WTC11 (cell line): ENCODE data around the gene CDK6. TPM values are rescaled to one million over a fixed set of nuclear protein-coding genes. Genes with fewer than 3 reads are reported as not detected.

Experiments
- ATAC-seq: fragments of 200-7000 bp; cut with Tn5 transposase; 2 replicates; pipeline ENCODE4 v1.10.0; 2021; ENCODE audit warnings: mild to moderate bottlenecking, moderate library complexity
- CTCF ChIA-PET: fragments of 300-600 bp; sonication (Branson Sonifier 250); formaldehyde crosslinking; loops from one replicate; lab custom pipeline; 2021; ENCODE audit warnings: antibody characterized with exemption; lab: Charles Lee
- POLR2A ChIA-PET: fragments of 350-600 bp; sonication (Branson Sonifier 250); formaldehyde crosslinking; loops from one replicate; lab custom pipeline; 2021; ENCODE audit warnings: antibody characterized with exemption; lab: Charles Lee
- DNase-seq: peaks from one replicate; pipeline ENCODE4 v3.0.0; 2021; ENCODE audit warnings: low spot score
- H3K27ac Mint-ChIP-seq: 2 replicates; pipeline ENCODE4 v1.8.0; 2021; ENCODE audit warnings: mixed read lengths
- H3K27me3 Mint-ChIP-seq: 2 replicates; pipeline ENCODE4 v1.8.0; 2021; ENCODE audit warnings: low read depth, mild to moderate bottlenecking, moderate library complexity, mixed read lengths
- H3K36me3 Mint-ChIP-seq: 2 replicates; pipeline ENCODE4 v1.8.0; 2021; ENCODE audit warnings: mixed read lengths
- H3K4me1 Mint-ChIP-seq: 2 replicates; pipeline ENCODE4 v1.8.0; 2022; ENCODE audit warnings: mixed read lengths
- H3K4me3 Mint-ChIP-seq: 2 replicates; pipeline ENCODE4 v1.8.0; 2021; ENCODE audit warnings: mild to moderate bottlenecking, moderate library complexity, mixed read lengths
- H3K9me3 Mint-ChIP-seq: 2 replicates; pipeline ENCODE4 v1.8.0; 2021; ENCODE audit warnings: mixed read lengths
- CREB1 ChIP-seq: sonication (generic); formaldehyde crosslinking; IDR thresholded peaks from 2 replicates; pipeline ENCODE4 v1.8.0; 2023; ENCODE audit warnings: mild to moderate bottlenecking, missing genetic modification reagents
- ELF4 ChIP-seq: sonication (generic); formaldehyde crosslinking; IDR thresholded peaks from 2 replicates; pipeline ENCODE4 v1.8.1; 2022; ENCODE audit warnings: low read depth, mild to moderate bottlenecking, moderate library complexity, missing genetic modification reagents
- ESRRA ChIP-seq: sonication (generic); formaldehyde crosslinking; IDR thresholded peaks from 2 replicates; pipeline ENCODE4 v1.8.1; 2022; ENCODE audit warnings: mild to moderate bottlenecking, missing genetic modification reagents, borderline replicate concordance
- FOXP1 ChIP-seq: sonication (generic); formaldehyde crosslinking; IDR thresholded peaks from 2 replicates; pipeline ENCODE4 v1.8.0; 2022; ENCODE audit warnings: missing genetic modification reagents, mild to moderate bottlenecking, moderate library complexity, borderline replicate concordance
- IRF2 ChIP-seq: sonication (generic); formaldehyde crosslinking; IDR thresholded peaks from 2 replicates; pipeline ENCODE4 v1.8.0; 2022; ENCODE audit warnings: low read depth, missing genetic modification reagents, borderline replicate concordance
- MYBL2 ChIP-seq: sonication (generic); formaldehyde crosslinking; IDR thresholded peaks from 2 replicates; pipeline ENCODE4 v1.8.1; 2023; ENCODE audit warnings: mild to moderate bottlenecking, moderate library complexity, missing genetic modification reagents
- NFE2L1 ChIP-seq: sonication (generic); formaldehyde crosslinking; IDR thresholded peaks from 2 replicates; pipeline ENCODE4 v1.8.1; 2023; ENCODE audit warnings: missing genetic modification reagents
- NR1H2 ChIP-seq: sonication (generic); formaldehyde crosslinking; IDR thresholded peaks from 2 replicates; pipeline ENCODE4 v1.9.0; 2021; ENCODE audit warnings: mild to moderate bottlenecking, moderate library complexity, missing genetic modification reagents
- NR2C2 ChIP-seq: sonication (generic); formaldehyde crosslinking; IDR thresholded peaks from 2 replicates; pipeline ENCODE4 v1.8.0; 2022; ENCODE audit warnings: mild to moderate bottlenecking, missing genetic modification reagents
- OVOL2 ChIP-seq: fragments of 250-450 bp; sonication (Bioruptor Pico); IDR thresholded peaks from 2 replicates; pipeline ENCODE4 v1.9.0; 2021; ENCODE audit warnings: mild to moderate bottlenecking, borderline replicate concordance
- RORB ChIP-seq: fragments of 250-450 bp; sonication (Bioruptor Pico); IDR thresholded peaks from 2 replicates; pipeline ENCODE4 v1.9.0; 2021; ENCODE audit warnings: mild to moderate bottlenecking
- SOX15 ChIP-seq: fragments of 250-450 bp; sonication (Bioruptor Pico); IDR thresholded peaks from 2 replicates; pipeline ENCODE4 v1.9.0; 2021; ENCODE audit warnings: mild to moderate bottlenecking
- ZBTB21 ChIP-seq: sonication (generic); formaldehyde crosslinking; IDR thresholded peaks from 2 replicates; pipeline ENCODE4 v1.8.1; 2023; ENCODE audit warnings: mild to moderate bottlenecking, missing genetic modification reagents, borderline replicate concordance
- ZNF219 ChIP-seq: sonication (generic); formaldehyde crosslinking; IDR thresholded peaks from 2 replicates; pipeline ENCODE4 v1.8.0; 2023; ENCODE audit warnings: missing genetic modification reagents, mild to moderate bottlenecking, borderline replicate concordance
- ZNF423 ChIP-seq: fragments of 250-450 bp; sonication (Bioruptor Pico); IDR thresholded peaks from 2 replicates; pipeline ENCODE4 v2.1.2; 2022; ENCODE audit warnings: mild to moderate bottlenecking, moderate library complexity
- total RNA-seq: library from RNA; stranded (reverse); gene quantifications from 3 replicates; pipeline ENCODE4 v1.2.3, GENCODE V29; 2021
- TF ChIP-seq, protein P1 (sequence below): sonication (generic); formaldehyde crosslinking; IDR thresholded peaks from 2 replicates; pipeline ENCODE4 v1.8.1; 2023; ENCODE audit warnings: mild to moderate bottlenecking, missing genetic modification reagents
- TF ChIP-seq, protein P2 (sequence below): sonication (generic); formaldehyde crosslinking; IDR thresholded peaks from 2 replicates; pipeline ENCODE4 v1.8.1; 2022; ENCODE audit warnings: mild to moderate bottlenecking, moderate library complexity, missing genetic modification reagents
- TF ChIP-seq, protein P3 (sequence below): fragments of 250-450 bp; sonication (Bioruptor Pico); IDR thresholded peaks from 2 replicates; pipeline ENCODE4 v1.9.0; 2021; ENCODE audit warnings: mild to moderate bottlenecking
- TF ChIP-seq, protein P4 (sequence below): fragments of 250-450 bp; sonication (Bioruptor Pico); IDR thresholded peaks from 2 replicates; pipeline ENCODE4 v1.9.0; 2021; ENCODE audit warnings: mild to moderate bottlenecking
- TF ChIP-seq, protein P5 (sequence below): sonication (generic); formaldehyde crosslinking; IDR thresholded peaks from 2 replicates; pipeline ENCODE4 v1.8.1; 2023; ENCODE audit warnings: mild to moderate bottlenecking, moderate library complexity, missing genetic modification reagents
- TF ChIP-seq, protein P6 (sequence below): sonication (generic); formaldehyde crosslinking; IDR thresholded peaks from 2 replicates; pipeline ENCODE4 v1.8.0; 2022; ENCODE audit warnings: mild to moderate bottlenecking, missing genetic modification reagents
- TF ChIP-seq, protein P7 (sequence below): sonication (generic); formaldehyde crosslinking; IDR thresholded peaks from 2 replicates; pipeline ENCODE4 v1.8.1; 2023; ENCODE audit warnings: mild to moderate bottlenecking, missing genetic modification reagents, borderline replicate concordance

CDK6 gene
- total RNA-seq, 1 experiment from 2014 or later = 47.2 TPM

DNA sequence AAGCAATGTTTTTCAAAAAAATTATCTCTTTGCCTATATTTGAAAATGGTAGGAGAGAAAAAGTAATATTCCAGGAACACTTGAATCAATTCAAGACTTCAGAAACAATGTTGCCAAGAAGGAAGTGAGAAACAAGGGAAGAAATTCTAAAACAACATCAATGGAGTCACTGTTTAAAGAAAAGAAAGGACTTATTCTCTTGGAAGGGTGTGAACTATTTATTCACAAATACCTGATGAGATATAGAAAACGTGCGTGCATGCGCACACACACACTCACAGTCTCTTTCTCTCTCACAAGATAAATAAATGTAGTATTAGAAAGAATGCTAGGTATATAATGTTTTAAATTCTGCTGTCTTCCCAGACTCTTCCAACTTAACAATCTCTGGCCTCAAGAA lies 128.9 kb downstream of the CDK6 start:
- no peaks in the 10 kb centered on the region for H3K27me3 Mint-ChIP-seq
- ChIA-PET POLR2A (no interaction called here), CTCF (no interaction called here)
- no peak overlapping the region for H3K27ac Mint-ChIP-seq
- ATAC-seq (no peak), DNase-seq (no peak)
- TF ChIP-seq NR2C2 (CRISPR knock-in tag) = no peak
- no peak for TF ChIP-seq ZBTB21
- TF ChIP-seq CREB1 (CRISPR knock-in tag) = no peak
- TF ChIP-seq MYBL2 (CRISPR knock-in tag) = no peak
- no peak for TF ChIP-seq ELF4
- H3K9me3 Mint-ChIP-seq = peaks cover 11% of the 10 kb centered on the region
- H3K36me3 Mint-ChIP-seq = peaks cover 11% of the 10 kb centered on the region
- H3K4me1 Mint-ChIP-seq = peaks cover 8% of the 10 kb centered on the region
- H3K4me3 Mint-ChIP-seq = no peak overlapping the region

DNA sequence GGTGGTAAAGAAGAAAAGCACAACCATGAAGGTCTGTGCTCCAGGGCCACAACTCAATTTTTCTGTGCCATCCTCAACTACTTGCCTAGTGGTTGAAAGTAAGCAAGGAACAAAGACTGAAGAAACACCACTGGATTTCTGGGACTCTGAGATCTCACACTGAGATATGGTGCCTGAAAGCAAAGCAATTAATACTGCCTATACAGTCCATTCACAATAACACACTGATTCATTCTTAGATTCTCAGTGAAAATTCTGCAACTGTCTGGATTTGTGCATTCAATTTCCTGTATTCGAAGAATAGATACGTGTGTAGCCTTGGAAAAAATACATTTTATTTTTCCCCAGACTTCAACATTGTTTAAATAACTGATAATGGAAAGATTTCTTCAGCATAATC lies 129.8 kb downstream of the CDK6 start:
- no peak for ATAC-seq
- Mint-ChIP-seq H3K27ac (no peak overlapping the region), H3K27me3 (no peaks in the 10 kb centered on the region), H3K4me1 (peaks cover 4% of the 10 kb centered on the region), H3K36me3 (peaks cover 13% of the 10 kb centered on the region)
- CTCF ChIA-PET = no interaction called here
- TF ChIP-seq SOX15 (no peak), OVOL2 (CRISPR knock-in tag) (no peak), NR1H2 (CRISPR knock-in tag) (no peak), ESRRA (CRISPR knock-in tag) (no peak), IRF2 (CRISPR knock-in tag) (no peak), NR2C2 (CRISPR knock-in tag) (no peak), ZNF219 (CRISPR knock-in tag) (no peak)
- TF ChIP-seq, protein P1, sequence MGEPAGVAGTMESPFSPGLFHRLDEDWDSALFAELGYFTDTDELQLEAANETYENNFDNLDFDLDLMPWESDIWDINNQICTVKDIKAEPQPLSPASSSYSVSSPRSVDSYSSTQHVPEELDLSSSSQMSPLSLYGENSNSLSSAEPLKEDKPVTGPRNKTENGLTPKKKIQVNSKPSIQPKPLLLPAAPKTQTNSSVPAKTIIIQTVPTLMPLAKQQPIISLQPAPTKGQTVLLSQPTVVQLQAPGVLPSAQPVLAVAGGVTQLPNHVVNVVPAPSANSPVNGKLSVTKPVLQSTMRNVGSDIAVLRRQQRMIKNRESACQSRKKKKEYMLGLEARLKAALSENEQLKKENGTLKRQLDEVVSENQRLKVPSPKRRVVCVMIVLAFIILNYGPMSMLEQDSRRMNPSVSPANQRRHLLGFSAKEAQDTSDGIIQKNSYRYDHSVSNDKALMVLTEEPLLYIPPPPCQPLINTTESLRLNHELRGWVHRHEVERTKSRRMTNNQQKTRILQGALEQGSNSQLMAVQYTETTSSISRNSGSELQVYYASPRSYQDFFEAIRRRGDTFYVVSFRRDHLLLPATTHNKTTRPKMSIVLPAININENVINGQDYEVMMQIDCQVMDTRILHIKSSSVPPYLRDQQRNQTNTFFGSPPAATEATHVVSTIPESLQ (CRISPR knock-in tag) = no peak
- TF ChIP-seq, protein P2, sequence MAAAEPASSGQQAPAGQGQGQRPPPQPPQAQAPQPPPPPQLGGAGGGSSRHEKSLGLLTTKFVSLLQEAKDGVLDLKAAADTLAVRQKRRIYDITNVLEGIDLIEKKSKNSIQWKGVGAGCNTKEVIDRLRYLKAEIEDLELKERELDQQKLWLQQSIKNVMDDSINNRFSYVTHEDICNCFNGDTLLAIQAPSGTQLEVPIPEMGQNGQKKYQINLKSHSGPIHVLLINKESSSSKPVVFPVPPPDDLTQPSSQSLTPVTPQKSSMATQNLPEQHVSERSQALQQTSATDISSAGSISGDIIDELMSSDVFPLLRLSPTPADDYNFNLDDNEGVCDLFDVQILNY (CRISPR knock-in tag) = no peak
- TF ChIP-seq, protein P3, sequence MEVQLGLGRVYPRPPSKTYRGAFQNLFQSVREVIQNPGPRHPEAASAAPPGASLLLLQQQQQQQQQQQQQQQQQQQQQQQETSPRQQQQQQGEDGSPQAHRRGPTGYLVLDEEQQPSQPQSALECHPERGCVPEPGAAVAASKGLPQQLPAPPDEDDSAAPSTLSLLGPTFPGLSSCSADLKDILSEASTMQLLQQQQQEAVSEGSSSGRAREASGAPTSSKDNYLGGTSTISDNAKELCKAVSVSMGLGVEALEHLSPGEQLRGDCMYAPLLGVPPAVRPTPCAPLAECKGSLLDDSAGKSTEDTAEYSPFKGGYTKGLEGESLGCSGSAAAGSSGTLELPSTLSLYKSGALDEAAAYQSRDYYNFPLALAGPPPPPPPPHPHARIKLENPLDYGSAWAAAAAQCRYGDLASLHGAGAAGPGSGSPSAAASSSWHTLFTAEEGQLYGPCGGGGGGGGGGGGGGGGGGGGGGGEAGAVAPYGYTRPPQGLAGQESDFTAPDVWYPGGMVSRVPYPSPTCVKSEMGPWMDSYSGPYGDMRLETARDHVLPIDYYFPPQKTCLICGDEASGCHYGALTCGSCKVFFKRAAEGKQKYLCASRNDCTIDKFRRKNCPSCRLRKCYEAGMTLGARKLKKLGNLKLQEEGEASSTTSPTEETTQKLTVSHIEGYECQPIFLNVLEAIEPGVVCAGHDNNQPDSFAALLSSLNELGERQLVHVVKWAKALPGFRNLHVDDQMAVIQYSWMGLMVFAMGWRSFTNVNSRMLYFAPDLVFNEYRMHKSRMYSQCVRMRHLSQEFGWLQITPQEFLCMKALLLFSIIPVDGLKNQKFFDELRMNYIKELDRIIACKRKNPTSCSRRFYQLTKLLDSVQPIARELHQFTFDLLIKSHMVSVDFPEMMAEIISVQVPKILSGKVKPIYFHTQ (CRISPR knock-in tag) = no peak
- TF ChIP-seq, protein P4, sequence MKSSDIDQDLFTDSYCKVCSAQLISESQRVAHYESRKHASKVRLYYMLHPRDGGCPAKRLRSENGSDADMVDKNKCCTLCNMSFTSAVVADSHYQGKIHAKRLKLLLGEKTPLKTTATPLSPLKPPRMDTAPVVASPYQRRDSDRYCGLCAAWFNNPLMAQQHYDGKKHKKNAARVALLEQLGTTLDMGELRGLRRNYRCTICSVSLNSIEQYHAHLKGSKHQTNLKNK (CRISPR knock-in tag) = no peak
- TF ChIP-seq, protein P5, sequence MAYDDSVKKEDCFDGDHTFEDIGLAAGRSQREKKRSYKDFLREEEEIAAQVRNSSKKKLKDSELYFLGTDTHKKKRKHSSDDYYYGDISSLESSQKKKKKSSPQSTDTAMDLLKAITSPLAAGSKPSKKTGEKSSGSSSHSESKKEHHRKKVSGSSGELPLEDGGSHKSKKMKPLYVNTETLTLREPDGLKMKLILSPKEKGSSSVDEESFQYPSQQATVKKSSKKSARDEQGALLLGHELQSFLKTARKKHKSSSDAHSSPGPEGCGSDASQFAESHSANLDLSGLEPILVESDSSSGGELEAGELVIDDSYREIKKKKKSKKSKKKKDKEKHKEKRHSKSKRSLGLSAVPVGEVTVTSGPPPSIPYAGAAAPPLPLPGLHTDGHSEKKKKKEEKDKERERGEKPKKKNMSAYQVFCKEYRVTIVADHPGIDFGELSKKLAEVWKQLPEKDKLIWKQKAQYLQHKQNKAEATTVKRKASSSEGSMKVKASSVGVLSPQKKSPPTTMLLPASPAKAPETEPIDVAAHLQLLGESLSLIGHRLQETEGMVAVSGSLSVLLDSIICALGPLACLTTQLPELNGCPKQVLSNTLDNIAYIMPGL (CRISPR knock-in tag) = no peak
- TF ChIP-seq, all 79 proteins: peak for 0
- no peak for DNase-seq
- POLR2A ChIA-PET = no interaction called here
- Mint-ChIP-seq H3K9me3 (peaks cover 13% of the 10 kb centered on the region), H3K4me3 (no peak overlapping the region)

DNA sequence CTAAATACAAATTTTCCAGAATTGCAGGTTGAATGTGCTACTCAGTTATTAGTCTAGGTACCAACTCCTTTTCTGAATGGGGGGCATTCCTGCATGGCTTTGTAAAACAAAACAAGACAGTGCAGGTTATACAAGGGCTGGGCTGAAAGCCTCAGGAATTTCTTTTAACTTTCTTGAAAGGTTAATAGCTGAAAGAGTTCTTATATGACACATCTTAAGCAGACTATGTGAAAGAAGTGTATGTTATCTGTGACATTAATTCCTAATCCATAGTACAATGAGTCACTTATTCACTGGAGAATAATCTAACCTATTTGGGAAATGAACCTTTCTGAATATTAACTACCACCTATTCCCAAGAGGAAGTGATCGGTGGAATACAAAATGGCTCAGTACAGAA lies 130.5 kb downstream of the CDK6 start:
- Mint-ChIP-seq H3K36me3 (peaks cover 13% of the 10 kb centered on the region), H3K27ac (no peak overlapping the region), H3K9me3 (peaks cover 14% of the 10 kb centered on the region), H3K27me3 (no peaks in the 10 kb centered on the region), H3K4me1 (peaks cover 6% of the 10 kb centered on the region), H3K4me3 (no peak overlapping the region)
- CTCF ChIA-PET = no interaction called here
- no peak for ATAC-seq
- POLR2A ChIA-PET = no interaction called here
- DNase-seq = no peak
- TF ChIP-seq FOXP1 (no peak), RORB (CRISPR knock-in tag) (no peak), NFE2L1 (CRISPR knock-in tag) (no peak), ZNF423 (CRISPR knock-in tag) (no peak)
- TF ChIP-seq, protein P6, sequence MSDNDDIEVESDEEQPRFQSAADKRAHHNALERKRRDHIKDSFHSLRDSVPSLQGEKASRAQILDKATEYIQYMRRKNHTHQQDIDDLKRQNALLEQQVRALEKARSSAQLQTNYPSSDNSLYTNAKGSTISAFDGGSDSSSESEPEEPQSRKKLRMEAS (CRISPR knock-in tag) = no peak
- TF ChIP-seq, protein P7, sequence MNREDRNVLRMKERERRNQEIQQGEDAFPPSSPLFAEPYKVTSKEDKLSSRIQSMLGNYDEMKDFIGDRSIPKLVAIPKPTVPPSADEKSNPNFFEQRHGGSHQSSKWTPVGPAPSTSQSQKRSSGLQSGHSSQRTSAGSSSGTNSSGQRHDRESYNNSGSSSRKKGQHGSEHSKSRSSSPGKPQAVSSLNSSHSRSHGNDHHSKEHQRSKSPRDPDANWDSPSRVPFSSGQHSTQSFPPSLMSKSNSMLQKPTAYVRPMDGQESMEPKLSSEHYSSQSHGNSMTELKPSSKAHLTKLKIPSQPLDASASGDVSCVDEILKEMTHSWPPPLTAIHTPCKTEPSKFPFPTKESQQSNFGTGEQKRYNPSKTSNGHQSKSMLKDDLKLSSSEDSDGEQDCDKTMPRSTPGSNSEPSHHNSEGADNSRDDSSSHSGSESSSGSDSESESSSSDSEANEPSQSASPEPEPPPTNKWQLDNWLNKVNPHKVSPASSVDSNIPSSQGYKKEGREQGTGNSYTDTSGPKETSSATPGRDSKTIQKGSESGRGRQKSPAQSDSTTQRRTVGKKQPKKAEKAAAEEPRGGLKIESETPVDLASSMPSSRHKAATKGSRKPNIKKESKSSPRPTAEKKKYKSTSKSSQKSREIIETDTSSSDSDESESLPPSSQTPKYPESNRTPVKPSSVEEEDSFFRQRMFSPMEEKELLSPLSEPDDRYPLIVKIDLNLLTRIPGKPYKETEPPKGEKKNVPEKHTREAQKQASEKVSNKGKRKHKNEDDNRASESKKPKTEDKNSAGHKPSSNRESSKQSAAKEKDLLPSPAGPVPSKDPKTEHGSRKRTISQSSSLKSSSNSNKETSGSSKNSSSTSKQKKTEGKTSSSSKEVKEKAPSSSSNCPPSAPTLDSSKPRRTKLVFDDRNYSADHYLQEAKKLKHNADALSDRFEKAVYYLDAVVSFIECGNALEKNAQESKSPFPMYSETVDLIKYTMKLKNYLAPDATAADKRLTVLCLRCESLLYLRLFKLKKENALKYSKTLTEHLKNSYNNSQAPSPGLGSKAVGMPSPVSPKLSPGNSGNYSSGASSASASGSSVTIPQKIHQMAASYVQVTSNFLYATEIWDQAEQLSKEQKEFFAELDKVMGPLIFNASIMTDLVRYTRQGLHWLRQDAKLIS (CRISPR knock-in tag) = no peak
